Heart left ventricle (tissue), 16 donors: ENCODE data around the gene KCNMB4. TPM values are rescaled to one million over a fixed set of nuclear protein-coding genes. Genes with fewer than 3 reads are reported as not detected.

ENCODE experiments used
- ATAC-seq, 4 donors: fragments of 200-7000 bp; cut with Tn5 transposase; one replicate each; pipeline ENCODE4 v1.9.1; 2020 to 2022; ENCODE audit warnings: moderate library complexity in 4 of 4, mild to moderate bottlenecking in 3 of 4, moderate number of reproducible peaks in 1 of 4
- DNase-seq, 5 donors: peaks; one replicate each; pipeline ENCODE4 v3.0.0-alpha.2; 2020
- H3K27ac ChIP-seq, 12 donors: fragments of 200-600 bp; sonication (generic) in 4 of 12; one replicate each; pipeline versions ENCODE4 v1.5.0 to v1.8.0; 2016 to 2022; ENCODE audit warnings: mild to moderate bottlenecking in 2 of 12
- H3K27me3 ChIP-seq, 9 donors: fragments of 200-600 bp; sonication (generic) in 2 of 9; one replicate each; pipeline versions ENCODE4 v1.5.1 to v1.8.0; 2016 to 2022; ENCODE audit warnings: mild to moderate bottlenecking in 3 of 9
- H3K36me3 ChIP-seq, 9 donors: fragments of 200-600 bp; sonication (generic) in 2 of 9; one replicate each; pipeline versions ENCODE4 v1.5.0 to v1.8.0; 2018 to 2022; ENCODE audit warnings: mild to moderate bottlenecking in 2 of 9
- H3K4me1 ChIP-seq, 12 donors: fragments of 200-600 bp; sonication (generic) in 4 of 12; one replicate each; pipeline versions ENCODE4 v1.5.0 to v1.8.0; 2016 to 2022; ENCODE audit warnings: mild to moderate bottlenecking in 3 of 12
- H3K4me3 ChIP-seq, 12 donors: fragments of 200-600 bp; sonication (generic) in 4 of 12; one replicate each; pipeline versions ENCODE4 v1.5.0 to v1.8.0; 2017 to 2022; ENCODE audit warnings: mild to moderate bottlenecking in 9 of 12, moderate library complexity in 4 of 12
- H3K9me3 ChIP-seq, 12 donors: fragments of 200-600 bp; sonication (generic) in 4 of 12; one replicate each; pipeline versions ENCODE4 v1.5.0 to v1.8.0; 2016 to 2022; ENCODE audit warnings: mild to moderate bottlenecking in 1 of 12
- POLR2A ChIP-seq, 2 donors: fragments of 450-650 bp; IDR thresholded peaks; one replicate each; pipeline ENCODE4 v1.6.1; 2017; ENCODE audit warnings: antibody characterized with exemption in 2 of 2, mild to moderate bottlenecking in 2 of 2, moderate library complexity in 2 of 2
- WGBS, 4 donors: extraction: QIAGEN DNeasy Blood & Tissue Kit in 2 of 4; methylation state at CpG; one replicate each; pipeline versions ENCODE4 v1.1.5 to v1.1.7; 2013 to 2018; 5-methylcytosine and 5-hydroxymethylcytosine counted together
- intact Hi-C, 10 donors: fragments of 100-400 bp; cut with DNase I; formaldehyde crosslinking; loops; one replicate each; pipeline versions ENCODE4 v1.11.1 to v1.14.2; 2022
- polyA plus RNA-seq, 2 donors: library from polyadenylated mRNA; stranded (reverse); fragments of 200-250 nt; gene quantifications; one replicate each; pipeline ENCODE4 v1.2.3, GENCODE V29; 2013
- total RNA-seq, 9 donors: library from RNA; depleted of rRNA in 2 of 9; stranded (reverse); fragments of >200 nt in 2 of 9; fragmentation: NEBNext Ultra II Directional in 3 of 9; extraction: Animal tissue kit (Norgen Biotek cat#: 25700) in 3 of 9; gene quantifications; one replicate each; pipeline versions ENCODE4 v1.1.0 to v1.2.4, GENCODE V29; 2016 to 2023
- TF ChIP-seq, protein P1 (sequence below), 12 donors: fragments of 200-600 bp; sonication (generic) in 4 of 12; IDR thresholded peaks; one replicate each; pipeline versions ENCODE4 v1.5.0 to v1.8.0; 2018 to 2022; ENCODE audit warnings: antibody characterized with exemption in 12 of 12, mild to moderate bottlenecking in 5 of 12
- donor health status: ischemic (EF 13 %, LVEDD 7.1; RV severe dilation, severe dysfunction).
- donor health status: healthy with polysubstance abuse.
- donor health status: DM: no; HTN: yes; CAD: no.
- donor health status: DM: no; HTN: no; CAD: no.
- donor health status: ischemic (EF 25% LVEDD 6.9; RV normal size, moderate dysfunction).
- donor health status: ischemic (EF 25% LVEDD 5.7; RV mildly dilated, moderate dysfunction).
- donor health status: healthy.
- donor health status: DM: yes; HTN: yes; CAD: no.
- donor health status: ischemic (EF 35%, LVEDD 5.7; RV mildly dilated, moderate dysfunction).
- donor health status: nonischemic (EF 11% LVEDD 7.7; RV severe dilation, severe dysfunction).
- donor health status: DM: yes; HTN: yes; CAD: no.
- donor health status: PGD.
- donor health status: ischemic (EF 29% LVEDD 5.4; RV normal size, mild dysfunction).
- donor health status: nonischemic (EF 23%, LVEDD 6.1; RV moderate dilation, normal function).

KCNMB4 gene
- total and polyA plus RNA-seq, 11 donors, result 0.96 to 3.6 (median 2.1) TPM

DNA sequence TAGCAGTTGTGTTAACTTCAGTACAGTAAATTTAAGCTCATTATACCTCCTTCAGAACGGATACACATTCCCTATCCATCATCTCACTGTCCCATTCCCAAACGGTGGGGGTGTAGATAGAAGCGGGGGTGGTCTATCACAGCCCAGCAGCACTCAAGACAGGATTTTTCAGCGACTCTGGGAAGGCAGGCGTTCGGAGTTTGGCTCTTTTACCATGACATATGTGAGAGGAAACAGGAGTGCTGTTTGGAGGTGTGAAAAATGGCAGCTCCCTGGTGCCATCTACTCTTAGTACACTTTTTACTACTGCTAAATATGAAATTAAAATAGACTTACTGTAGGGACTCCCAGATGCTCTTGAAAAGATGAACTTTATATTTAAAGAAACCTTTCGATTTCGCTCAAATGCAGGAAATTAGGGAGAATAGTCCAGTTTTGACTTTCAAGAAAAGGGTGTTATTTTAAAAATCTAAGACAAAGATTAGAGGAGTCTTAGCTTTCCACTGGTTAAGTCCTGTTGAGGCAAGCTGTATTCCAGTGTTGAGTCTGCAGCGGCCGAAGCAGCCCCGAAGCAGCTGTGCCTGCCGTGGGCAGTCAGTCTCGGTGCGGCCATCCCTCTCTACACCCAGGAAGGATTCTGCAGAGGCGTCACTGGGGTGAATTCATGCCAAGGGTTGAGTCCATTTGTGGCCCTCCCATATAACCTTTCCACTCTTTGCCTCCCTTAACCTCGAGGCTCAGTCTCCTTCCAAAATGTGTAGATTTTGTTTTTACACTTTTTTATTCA, 42.1 kb downstream of the KCNMB4 start:
- WGBS, 4 donors, result 85 to 91% (median 89%) methylated on average over 16 of the region's 16 CpGs
- H3K27ac ChIP-seq, result no peak overlapping the region
- H3K4me1 ChIP-seq, result no peaks in the 10 kb centered on the region
- no peaks in the 10 kb centered on the region for H3K9me3 ChIP-seq
- no peak for TF ChIP-seq POLR2A (IDR thresholded peaks at IDR 0.05)
- DNase-seq (no peak), ATAC-seq (no peak)
- intact Hi-C loops, result no loop called here
- H3K4me3 ChIP-seq, result no peak overlapping the region
- peaks cover 0 to 7% (median 0%) of the 10 kb centered on the region in 9 donors for H3K36me3 ChIP-seq
- no peaks in the 10 kb centered on the region for H3K27me3 ChIP-seq

DNA sequence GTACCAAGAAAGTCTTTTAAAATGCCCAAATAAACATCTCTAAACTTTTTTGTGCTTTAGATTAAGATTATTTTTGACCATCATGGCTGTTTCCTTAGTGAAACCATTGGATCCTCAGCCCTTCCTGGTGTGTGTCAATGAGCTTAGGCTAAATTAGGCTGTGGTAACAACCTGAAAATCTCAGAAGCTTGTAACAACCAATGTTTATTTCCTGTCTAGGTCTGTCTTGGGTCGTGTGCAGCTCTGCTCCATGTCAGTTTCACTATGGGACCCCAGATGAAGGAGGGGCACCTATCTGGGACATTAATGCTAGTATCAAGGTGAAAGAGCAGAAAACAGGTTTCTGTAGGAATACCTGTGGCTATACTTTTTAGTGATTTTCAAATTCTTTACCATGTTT, 49.9 kb downstream of the KCNMB4 start:
- Histone ChIP-seq H3K4me1 (no peaks in the 10 kb centered on the region), H3K27me3 (no peaks in the 10 kb centered on the region), H3K36me3 (no peaks in the 10 kb centered on the region), H3K4me3 (no peak overlapping the region), H3K27ac (no peak overlapping the region), H3K9me3 (peaks cover 0 to 5% (median 0%) of the 10 kb centered on the region in 12 donors)
- WGBS, 4 donors, result 32 to 47% (median 42%) methylated on average over 1 of the region's 1 CpG
- TF ChIP-seq, protein P1, sequence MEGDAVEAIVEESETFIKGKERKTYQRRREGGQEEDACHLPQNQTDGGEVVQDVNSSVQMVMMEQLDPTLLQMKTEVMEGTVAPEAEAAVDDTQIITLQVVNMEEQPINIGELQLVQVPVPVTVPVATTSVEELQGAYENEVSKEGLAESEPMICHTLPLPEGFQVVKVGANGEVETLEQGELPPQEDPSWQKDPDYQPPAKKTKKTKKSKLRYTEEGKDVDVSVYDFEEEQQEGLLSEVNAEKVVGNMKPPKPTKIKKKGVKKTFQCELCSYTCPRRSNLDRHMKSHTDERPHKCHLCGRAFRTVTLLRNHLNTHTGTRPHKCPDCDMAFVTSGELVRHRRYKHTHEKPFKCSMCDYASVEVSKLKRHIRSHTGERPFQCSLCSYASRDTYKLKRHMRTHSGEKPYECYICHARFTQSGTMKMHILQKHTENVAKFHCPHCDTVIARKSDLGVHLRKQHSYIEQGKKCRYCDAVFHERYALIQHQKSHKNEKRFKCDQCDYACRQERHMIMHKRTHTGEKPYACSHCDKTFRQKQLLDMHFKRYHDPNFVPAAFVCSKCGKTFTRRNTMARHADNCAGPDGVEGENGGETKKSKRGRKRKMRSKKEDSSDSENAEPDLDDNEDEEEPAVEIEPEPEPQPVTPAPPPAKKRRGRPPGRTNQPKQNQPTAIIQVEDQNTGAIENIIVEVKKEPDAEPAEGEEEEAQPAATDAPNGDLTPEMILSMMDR (IDR thresholded peaks at IDR 0.05), result no peak
- no peak for TF ChIP-seq POLR2A (IDR thresholded peaks at IDR 0.05)
- no peak for ATAC-seq
- intact Hi-C loops, result no loop called here
- DNase-seq, result no peak

DNA sequence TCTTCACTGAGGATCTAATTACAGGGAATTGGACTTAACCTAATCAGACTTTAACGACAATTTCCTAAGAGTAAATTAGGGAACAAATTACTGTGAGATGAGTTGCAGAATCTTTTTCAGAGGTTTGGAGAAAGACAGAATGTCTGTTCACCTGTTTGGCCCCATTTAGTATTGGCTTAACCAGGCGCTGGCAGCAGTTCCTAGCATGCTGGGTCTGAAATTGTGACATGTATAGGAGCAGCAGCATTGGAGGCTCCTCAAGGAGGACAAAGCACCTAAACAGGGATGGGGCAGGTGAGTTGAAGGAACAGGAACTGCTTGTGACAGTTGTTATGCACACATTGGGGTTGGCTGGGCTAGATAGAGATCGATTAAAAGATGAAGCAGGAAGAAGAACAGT, 51.0 kb downstream of the KCNMB4 start:
- H3K27me3 ChIP-seq, result no peaks in the 10 kb centered on the region
- TF ChIP-seq, protein P1 (IDR thresholded peaks at IDR 0.05), result no peak
- TF ChIP-seq POLR2A (IDR thresholded peaks at IDR 0.05), result no peak
- intact Hi-C loops, result no loop called here

DNA sequence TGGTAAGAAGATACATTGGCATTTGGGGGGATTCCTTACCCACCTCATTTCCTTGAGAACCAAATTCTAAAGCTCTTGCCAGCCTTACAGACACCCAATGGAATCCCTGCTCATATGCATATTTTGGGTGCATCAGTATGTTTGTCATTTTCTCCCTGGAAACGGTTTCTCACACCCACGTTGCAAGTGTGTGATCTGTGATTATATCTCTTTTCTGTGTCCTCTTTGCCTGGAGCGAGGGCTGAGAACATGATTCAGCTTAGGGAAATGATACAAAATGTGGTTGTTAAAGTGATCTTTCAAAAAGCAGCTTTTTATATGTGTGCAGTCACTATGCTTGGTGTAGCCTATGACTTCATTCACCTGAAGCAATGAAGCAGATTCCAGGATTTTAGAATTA, 52.0 kb downstream of the KCNMB4 start:
- H3K36me3 ChIP-seq, result no peaks in the 10 kb centered on the region
- ATAC-seq (no peak), DNase-seq (no peak)
- peaks cover 0 to 5% (median 0%) of the 10 kb centered on the region in 12 donors for H3K9me3 ChIP-seq
- intact Hi-C loops, result no loop called here
- no peaks in the 10 kb centered on the region for H3K4me1 ChIP-seq
- 83 to 88% (median 85%) methylated on average over 3 of the region's 3 CpGs for WGBS, 4 donors
- TF ChIP-seq POLR2A (IDR thresholded peaks at IDR 0.05), result no peak
- TF ChIP-seq, protein P1 (IDR thresholded peaks at IDR 0.05), result no peak
- no peak overlapping the region for H3K4me3 ChIP-seq
- no peaks in the 10 kb centered on the region for H3K27me3 ChIP-seq
- H3K27ac ChIP-seq, result no peak overlapping the region

More for the DNA sequence above, 51.0 kb downstream of the KCNMB4 start:
- 90 to 96% (median 93%) methylated on average over 3 of the region's 3 CpGs for WGBS, 4 donors
- Histone ChIP-seq H3K27ac (no peak overlapping the region), H3K4me1 (no peaks in the 10 kb centered on the region), H3K9me3 (peaks cover 0 to 5% (median 0%) of the 10 kb centered on the region in 12 donors), H3K4me3 (no peak overlapping the region), H3K36me3 (no peaks in the 10 kb centered on the region)
- ATAC-seq, result no peak
- DNase-seq, result no peak
